AG09319 (cell line): ENCODE data around the gene SMIM45.

ENCODE experiments used
- DNase-seq: peaks from one replicate; pipeline ENCODE4 v3.0.0-alpha.2; 2010; ENCODE audit warnings: low read depth; ENCODE audit errors: extremely low read depth
- CTCF ChIP-seq: IDR thresholded peaks from 2 replicates; pipeline ENCODE4 v1.5.1; 2011; ENCODE audit warnings: low read depth, mild to moderate bottlenecking, inconsistent platforms, low read length, moderate library complexity

SMIM45 gene

GRCh38 chr22:41991111-41991510 lies 39.2 kb downstream of the SMIM45 start:
- no peak for DNase-seq
- no peak for TF ChIP-seq CTCF

- no peak for DNase-seq
- no peak for TF ChIP-seq CTCF
These were observed 40.5 kb downstream of the SMIM45 start for GRCh38 chr22:41992496-41992895.

- no peak for TF ChIP-seq CTCF
- DNase-seq: no peak
These were observed 43.3 kb downstream of the SMIM45 start for GRCh38 chr22:41995211-41995610.

- no peak for TF ChIP-seq CTCF
- DNase-seq: no peak
These were observed 44.9 kb downstream of the SMIM45 start for GRCh38 chr22:41996826-41997225.

GRCh38 chr22:41998361-41999261 lies 46.7 kb downstream of the SMIM45 start, which contains the start of gene WBP2NL:
Gene WBP2NL (plus strand): TSS chr22:41998788. CDS start chr22:41998819, 31 bp downstream.
- DNase-seq: peak; percentile 37
- TF ChIP-seq CTCF: no peak

GRCh38 chr22:42000466-42000865 lies 48.5 kb downstream of the SMIM45 start:
- no peak for TF ChIP-seq CTCF

GRCh38 chr22:42001121-42001520 lies 49.2 kb downstream of the SMIM45 start:
- TF ChIP-seq CTCF: no peak
- DNase-seq: no peak

More at GRCh38 chr22:42000466-42000865, 48.5 kb downstream of the SMIM45 start:
- DNase-seq: no peak
